GM12875 (cell line): ENCODE measurements around the gene ASB7.
"Not testable (repeated sequence)": the region's sequence is repeated elsewhere in the genome, so short reads cannot be mapped to it uniquely, and the experiment has no call there.

Source experiments
- H3K4me3 ChIP-seq: one replicate; pipeline ENCODE4 v1.5.1; 2011; ENCODE audit warnings: low read depth, low read length, control low read depth
- CTCF ChIP-seq: IDR thresholded peaks from 2 replicates; pipeline ENCODE4 v1.5.1; 2011; ENCODE audit warnings: low read depth, mild to moderate bottlenecking, control low read depth, inconsistent platforms, low read length, moderate library complexity, borderline replicate concordance; ENCODE audit not compliant: insufficient read depth

The ASB7 gene

GRCh38 chr15:100573526-100573925, 28.9 kb upstream of the ASB7 start:
- no peak for TF ChIP-seq CTCF
- no peak overlapping the region for H3K4me3 ChIP-seq

- TF ChIP-seq CTCF, result no peak
- H3K4me3 ChIP-seq, result no peak overlapping the region
Observed at GRCh38 chr15:100580414-100580813, 22.0 kb upstream of the ASB7 start.

GRCh38 chr15:100588638-100589242, 13.6 kb upstream of the ASB7 start:
- H3K4me3 ChIP-seq, result no peak overlapping the region
- no peak for TF ChIP-seq CTCF

GRCh38 chr15:100591163-100591562, 11.2 kb upstream of the ASB7 start:
- H3K4me3 ChIP-seq, result not testable (repeated sequence)

GRCh38 chr15:100591835-100592234, 10.6 kb upstream of the ASB7 start:
- TF ChIP-seq CTCF, result no peak
- H3K4me3 ChIP-seq, result no peak overlapping the region

- no peak overlapping the region for H3K4me3 ChIP-seq
- no peak for TF ChIP-seq CTCF
Observed at GRCh38 chr15:100592898-100593297, 9.5 kb upstream of the ASB7 start.

GRCh38 chr15:100593431-100593830, 9.0 kb upstream of the ASB7 start:
- no peak for TF ChIP-seq CTCF
- no peak overlapping the region for H3K4me3 ChIP-seq

GRCh38 chr15:100595964-100596363, 6.4 kb upstream of the ASB7 start:
- TF ChIP-seq CTCF, result no peak
- H3K4me3 ChIP-seq, result no peak overlapping the region
